Measurements from ENCODE around the gene VKORC1. TPM values are rescaled to one million over a fixed set of nuclear protein-coding genes. Genes with fewer than 3 reads are reported as not detected.

Gene VKORC1
- total RNA-seq, 1 experiment from 2014 or later: 83.8 TPM

DNA sequence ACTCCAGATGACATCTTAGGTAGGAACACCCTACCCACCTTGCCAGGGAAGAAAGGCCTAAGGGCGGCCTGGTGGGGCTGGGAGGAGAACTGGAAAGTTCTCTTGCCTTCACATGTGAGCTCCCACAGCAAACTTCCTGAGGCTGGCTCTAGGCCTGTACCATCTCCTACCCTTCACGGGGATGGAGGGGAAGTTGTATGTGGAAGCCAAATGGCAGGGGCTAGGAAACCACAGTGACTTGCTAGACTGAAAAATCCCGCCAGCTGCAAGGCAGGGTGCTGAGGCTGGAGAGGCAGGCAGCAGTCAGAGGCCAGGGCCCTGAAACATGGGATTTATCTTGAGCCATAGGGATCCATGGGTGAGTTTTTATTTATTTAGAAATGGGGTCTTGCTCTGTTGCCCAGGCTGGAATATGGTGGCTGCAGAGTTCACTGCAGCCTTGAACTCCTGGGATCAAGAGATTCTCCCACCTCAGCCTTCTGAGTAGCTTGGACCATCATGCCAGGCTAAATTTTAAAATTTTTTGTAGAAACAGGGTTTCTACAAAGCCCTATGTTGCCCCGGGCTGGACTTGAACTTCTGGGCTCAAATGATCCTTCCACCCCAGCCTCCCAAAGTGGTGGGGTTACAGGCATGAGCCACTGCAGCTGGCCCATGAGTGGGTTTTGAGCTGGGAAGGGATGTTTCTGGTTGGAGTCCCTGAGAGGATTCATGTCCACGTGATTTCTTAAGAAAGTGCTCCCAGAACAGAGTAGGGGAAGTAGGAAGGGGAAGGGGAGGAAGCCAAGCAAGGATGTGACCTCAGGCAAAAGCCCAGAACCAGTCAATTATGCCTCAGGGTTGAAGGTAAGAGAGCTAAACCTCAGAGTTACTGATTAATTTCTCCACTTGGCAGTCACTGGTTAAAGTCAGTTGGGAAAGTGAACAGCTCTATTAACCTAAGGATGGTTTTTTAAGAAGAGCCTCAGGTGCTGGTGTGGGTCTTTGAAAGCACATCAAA, 18.8 kb upstream of the VKORC1 start:
- TF ChIP-seq POLR2AphosphoS5 (IDR thresholded peaks at IDR 0.05; ENCODE audit: low read depth, low read length): peak; percentile 32
- TF ChIP-seq ZFX (IDR thresholded peaks at IDR 0.05): no peak
- ChIA-PET CTCF (interaction anchor here (0.8 kb wide), 1 partner anchor 29 kb away, joined by 5 read pairs; no protein-coding TSS in a partner anchor), RAD21 (ENCODE audit: low non-redundant PET in 1 of 2, low total read pairs in 2 of 2, uncharacterized antibody in 2 of 2, unreplicated experiment in 2 of 2) (interaction anchor here in 1 of 2 experiments (0.6 kb wide), 1 partner anchor 29 kb away, joined by 3 read pairs; no protein-coding TSS in a partner anchor), POLR2A (interaction anchor here (0.9 to 1.3 kb wide), 2 partner anchors 22 to 41 kb away, joined by 3 to 4 read pairs; partner anchors contain the start of gene PRSS8)
- peaks cover 4% of the 10 kb centered on the region; the same call in 1 of the 2 replicates for H4K20me1 ChIP-seq (ENCODE audit: insufficient read depth)
- peaks cover 36% of the 10 kb centered on the region for H3K79me2 ChIP-seq (ENCODE audit: insufficient read depth, low read length)
- H3K4me2 ChIP-seq (ENCODE audit: low read length): no peak overlapping the region
- H3K4me1 ChIP-seq (ENCODE audit: control insufficient read depth in 1 of 2, insufficient read depth in 2 of 2, low read length in 2 of 2): peaks cover 4 to 36% of the 10 kb centered on the region in 2 experiments; a peak in 3 of 4 replicates
- H3K27me3 ChIP-seq (ENCODE audit: insufficient read depth, low read length): no peaks in the 10 kb centered on the region
- DNase-seq (ENCODE audit: low read depth, low spot score) (no peak), ATAC-seq (no peak)
- H3K4me3 ChIP-seq (replicated peaks in 1 of 2; ENCODE audit: low read depth in 1 of 2, low read length in 2 of 2): no peak overlapping the region
- no peaks in the 10 kb centered on the region for H3K9me2 ChIP-seq (ENCODE audit: insufficient read depth)
- H3K9me3 ChIP-seq (ENCODE audit: control insufficient read depth in 1 of 2, insufficient read depth in 1 of 2, low read depth in 1 of 2, low read length in 2 of 2): no peaks in the 10 kb centered on the region
- H3K36me3 ChIP-seq (ENCODE audit: control insufficient read depth in 1 of 2, insufficient read depth in 2 of 2, low read length in 2 of 2): peaks cover 14 to 39% of the 10 kb centered on the region in 2 experiments
- no peak overlapping the region for H3K9ac ChIP-seq (ENCODE audit: low read length)
- H3K27ac ChIP-seq (ENCODE audit: low read depth, low read length): no peak overlapping the region
- intact Hi-C loops (cut with micrococcal nuclease): no loop called here
- no peak overlapping the region for H2AFZ ChIP-seq (ENCODE audit: low read depth, low read length, poor library complexity, severe bottlenecking)
- no TSS peak for BruUV-seq (replicated peaks)

DNA sequence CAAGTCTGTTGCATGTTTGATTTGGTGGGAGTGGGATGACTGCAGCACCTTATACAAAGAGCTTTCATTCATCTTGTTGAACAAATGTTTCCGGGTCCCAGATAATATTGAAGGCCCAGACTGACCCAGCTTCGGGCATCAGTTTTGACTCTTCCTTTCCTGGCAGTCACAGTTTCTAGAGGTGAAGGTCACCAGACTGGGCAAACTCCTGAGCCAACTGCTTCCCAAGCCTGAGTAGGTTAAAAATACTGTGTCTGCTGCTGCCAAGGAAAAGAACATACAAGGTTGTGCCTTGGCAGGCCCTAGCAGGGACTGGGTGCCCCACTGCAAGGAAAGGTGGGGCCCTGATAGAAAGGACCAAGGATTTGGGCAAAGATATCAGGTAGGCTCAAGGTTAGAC, 18.1 kb upstream of the VKORC1 start:
- ChIA-PET CTCF (no interaction called here), POLR2A (no interaction called here)
- intact Hi-C loops (cut with micrococcal nuclease): no loop called here
- no peak for TF ChIP-seq RAD21 (IDR thresholded peaks at IDR 0.05; ENCODE audit: low read depth)
- TF ChIP-seq SIN3A (IDR thresholded peaks at IDR 0.05; ENCODE audit: low read depth): no peak
- no peak for TF ChIP-seq POLR2A (IDR thresholded peaks at IDR 0.05; ENCODE audit: borderline replicate concordance, extremely low read depth, insufficient read depth, insufficient read length)
- TF ChIP-seq, protein P1, sequence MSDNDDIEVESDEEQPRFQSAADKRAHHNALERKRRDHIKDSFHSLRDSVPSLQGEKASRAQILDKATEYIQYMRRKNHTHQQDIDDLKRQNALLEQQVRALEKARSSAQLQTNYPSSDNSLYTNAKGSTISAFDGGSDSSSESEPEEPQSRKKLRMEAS (IDR thresholded peaks at IDR 0.05): no peak
- TF ChIP-seq ZFX (IDR thresholded peaks at IDR 0.05): no peak
- TF ChIP-seq JUND (IDR thresholded peaks at IDR 0.05): no peak
- TF ChIP-seq POLR2AphosphoS5 (IDR thresholded peaks at IDR 0.05; ENCODE audit: low read depth, low read length): no peak
- TF ChIP-seq, protein P2, sequence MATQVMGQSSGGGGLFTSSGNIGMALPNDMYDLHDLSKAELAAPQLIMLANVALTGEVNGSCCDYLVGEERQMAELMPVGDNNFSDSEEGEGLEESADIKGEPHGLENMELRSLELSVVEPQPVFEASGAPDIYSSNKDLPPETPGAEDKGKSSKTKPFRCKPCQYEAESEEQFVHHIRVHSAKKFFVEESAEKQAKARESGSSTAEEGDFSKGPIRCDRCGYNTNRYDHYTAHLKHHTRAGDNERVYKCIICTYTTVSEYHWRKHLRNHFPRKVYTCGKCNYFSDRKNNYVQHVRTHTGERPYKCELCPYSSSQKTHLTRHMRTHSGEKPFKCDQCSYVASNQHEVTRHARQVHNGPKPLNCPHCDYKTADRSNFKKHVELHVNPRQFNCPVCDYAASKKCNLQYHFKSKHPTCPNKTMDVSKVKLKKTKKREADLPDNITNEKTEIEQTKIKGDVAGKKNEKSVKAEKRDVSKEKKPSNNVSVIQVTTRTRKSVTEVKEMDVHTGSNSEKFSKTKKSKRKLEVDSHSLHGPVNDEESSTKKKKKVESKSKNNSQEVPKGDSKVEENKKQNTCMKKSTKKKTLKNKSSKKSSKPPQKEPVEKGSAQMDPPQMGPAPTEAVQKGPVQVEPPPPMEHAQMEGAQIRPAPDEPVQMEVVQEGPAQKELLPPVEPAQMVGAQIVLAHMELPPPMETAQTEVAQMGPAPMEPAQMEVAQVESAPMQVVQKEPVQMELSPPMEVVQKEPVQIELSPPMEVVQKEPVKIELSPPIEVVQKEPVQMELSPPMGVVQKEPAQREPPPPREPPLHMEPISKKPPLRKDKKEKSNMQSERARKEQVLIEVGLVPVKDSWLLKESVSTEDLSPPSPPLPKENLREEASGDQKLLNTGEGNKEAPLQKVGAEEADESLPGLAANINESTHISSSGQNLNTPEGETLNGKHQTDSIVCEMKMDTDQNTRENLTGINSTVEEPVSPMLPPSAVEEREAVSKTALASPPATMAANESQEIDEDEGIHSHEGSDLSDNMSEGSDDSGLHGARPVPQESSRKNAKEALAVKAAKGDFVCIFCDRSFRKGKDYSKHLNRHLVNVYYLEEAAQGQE (IDR thresholded peaks at IDR 0.05; ENCODE audit: low read depth): no peak
- TF ChIP-seq, protein P3, sequence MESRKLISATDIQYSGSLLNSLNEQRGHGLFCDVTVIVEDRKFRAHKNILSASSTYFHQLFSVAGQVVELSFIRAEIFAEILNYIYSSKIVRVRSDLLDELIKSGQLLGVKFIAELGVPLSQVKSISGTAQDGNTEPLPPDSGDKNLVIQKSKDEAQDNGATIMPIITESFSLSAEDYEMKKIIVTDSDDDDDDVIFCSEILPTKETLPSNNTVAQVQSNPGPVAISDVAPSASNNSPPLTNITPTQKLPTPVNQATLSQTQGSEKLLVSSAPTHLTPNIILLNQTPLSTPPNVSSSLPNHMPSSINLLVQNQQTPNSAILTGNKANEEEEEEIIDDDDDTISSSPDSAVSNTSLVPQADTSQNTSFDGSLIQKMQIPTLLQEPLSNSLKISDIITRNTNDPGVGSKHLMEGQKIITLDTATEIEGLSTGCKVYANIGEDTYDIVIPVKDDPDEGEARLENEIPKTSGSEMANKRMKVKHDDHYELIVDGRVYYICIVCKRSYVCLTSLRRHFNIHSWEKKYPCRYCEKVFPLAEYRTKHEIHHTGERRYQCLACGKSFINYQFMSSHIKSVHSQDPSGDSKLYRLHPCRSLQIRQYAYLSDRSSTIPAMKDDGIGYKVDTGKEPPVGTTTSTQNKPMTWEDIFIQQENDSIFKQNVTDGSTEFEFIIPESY (IDR thresholded peaks at IDR 0.05; ENCODE audit: extremely low read depth, insufficient replicate concordance, low read length): no peak

More for the DNA sequence above, 18.1 kb upstream of the VKORC1 start:
- BruUV-seq (replicated peaks): no TSS peak
- Histone ChIP-seq H3K4me2 (ENCODE audit: low read length) (no peak overlapping the region), H3K79me2 (ENCODE audit: insufficient read depth, low read length) (peaks cover 30% of the 10 kb centered on the region), H3K27ac (ENCODE audit: low read depth, low read length) (no peak overlapping the region), H3K9ac (ENCODE audit: low read length) (no peak overlapping the region), H3K9me3 (ENCODE audit: control insufficient read depth in 1 of 2, insufficient read depth in 1 of 2, low read depth in 1 of 2, low read length in 2 of 2) (no peaks in the 10 kb centered on the region), H3K4me1 (ENCODE audit: control insufficient read depth in 1 of 2, insufficient read depth in 2 of 2, low read length in 2 of 2) (peaks cover 4 to 38% of the 10 kb centered on the region in 2 experiments; a peak in 3 of 4 replicates), H4K20me1 (ENCODE audit: insufficient read depth) (no peaks in the 10 kb centered on the region), H3K9me2 (ENCODE audit: insufficient read depth) (no peaks in the 10 kb centered on the region), H3K4me3 (replicated peaks in 1 of 2; ENCODE audit: low read depth in 1 of 2, low read length in 2 of 2) (no peak overlapping the region), H2AFZ (ENCODE audit: low read depth, low read length, poor library complexity, severe bottlenecking) (no peak overlapping the region), H3K27me3 (ENCODE audit: insufficient read depth, low read length) (no peaks in the 10 kb centered on the region), H3K36me3 (ENCODE audit: control insufficient read depth in 1 of 2, insufficient read depth in 2 of 2, low read length in 2 of 2) (peaks cover 14 to 39% of the 10 kb centered on the region in 2 experiments)
- RAD21 ChIA-PET (ENCODE audit: low non-redundant PET in 1 of 2, low total read pairs in 2 of 2, uncharacterized antibody in 2 of 2, unreplicated experiment in 2 of 2): interaction anchor here in 1 of 2 experiments (0.6 kb wide), 1 partner anchor 30 kb away, joined by 3 read pairs; no protein-coding TSS in a partner anchor
- DNase-seq (ENCODE audit: low read depth, low spot score): no peak
- ATAC-seq: no peak

Data from HCT116 (cell line).